H1 (cell line): ENCODE results near the gene HLA-E. TPM values are rescaled to one million over a fixed set of nuclear protein-coding genes. Genes with fewer than 3 reads are reported as not detected.
A peak's percentile ranks its signal among the peaks of the same experiment; 100 is the strongest.

ENCODE experiments used
- CTCF ChIA-PET: fragments of 300-600 bp; sonication (Branson Sonifier 250); formaldehyde crosslinking; loops from one replicate; lab custom pipeline; 2021; ENCODE audit not compliant: partially characterized antibody; lab: Charles Lee
- POLR2A ChIA-PET: fragments of 300-600 bp; sonication (Branson Sonifier 250); formaldehyde crosslinking; loops from one replicate; lab custom pipeline; 2021; ENCODE audit warnings: inconsistent platforms; ENCODE audit not compliant: partially characterized antibody; lab: Charles Lee
- DNase-seq, 2 experiments: peaks; one replicate each; pipeline versions ENCODE4 v3.0.0 to v3.0.0-alpha.2; 2010 to 2022; ENCODE audit warnings: low spot score in 2 of 2, low read depth in 1 of 2, mixed read lengths in 1 of 2
- FAIRE-seq: peaks from 2 replicates; lab custom pipeline; 2011; peaks lifted over from hg19 to GRCh38; lab: Jason Lieb, UNC
- H2AFZ ChIP-seq: 2 replicates; pipeline ENCODE4 v1.8.1; 2012; ENCODE audit warnings: low read length, inconsistent platforms
- H2AK5ac ChIP-seq: 2 replicates; pipeline ENCODE4 v1.6.1; 2013; ENCODE audit warnings: low read depth, low read length
- H2BK120ac ChIP-seq: replicated peaks from 2 replicates; pipeline ENCODE3; 2013; ENCODE audit warnings: low read depth, low read length, inconsistent platforms
- H2BK12ac ChIP-seq: 2 replicates; pipeline ENCODE4 v1.6.1; 2013; ENCODE audit warnings: low read depth, low read length
- H2BK15ac ChIP-seq: 2 replicates; pipeline ENCODE4 v1.6.1; 2013; ENCODE audit warnings: low read length
- H2BK20ac ChIP-seq: 2 replicates; pipeline ENCODE4 v1.6.1; 2013; ENCODE audit warnings: low read length
- H2BK5ac ChIP-seq: 2 replicates; pipeline ENCODE4 v1.6.1; 2013; ENCODE audit warnings: low read depth, low read length
- H3K14ac ChIP-seq: 2 replicates; pipeline ENCODE4 v1.6.1; 2013; ENCODE audit warnings: inconsistent platforms; ENCODE audit not compliant: insufficient read length
- H3K18ac ChIP-seq: 2 replicates; pipeline ENCODE4 v1.6.1; 2013; ENCODE audit warnings: low read length; ENCODE audit errors: extremely low read depth
- H3K23ac ChIP-seq: 2 replicates; pipeline ENCODE4 v1.6.1; 2013; ENCODE audit warnings: inconsistent platforms; ENCODE audit not compliant: insufficient read length
- H3K23me2 ChIP-seq: 2 replicates; pipeline ENCODE4 v1.6.1; 2013; ENCODE audit warnings: low read depth, low read length
- H3K27ac ChIP-seq: 2 replicates; pipeline ENCODE4 v1.6.1; 2011; ENCODE audit warnings: low read depth, low read length, inconsistent platforms
- H3K27me3 ChIP-seq, 4 experiments: replicated peaks in 1 of 4; 1 replicate in 1 of 4; 2 replicates in 3 of 4; pipeline versions ENCODE4 v1.6.1 to v1.8.1; 2011 to 2013; ENCODE audit warnings: low read length in 3 of 4, mild to moderate bottlenecking in 3 of 4, inconsistent platforms in 2 of 4, mixed read lengths in 2 of 4, moderate library complexity in 1 of 4; ENCODE audit not compliant: control insufficient read depth in 3 of 4, insufficient read depth in 3 of 4; ENCODE audit errors: extremely low read depth in 1 of 4
- H3K36me3 ChIP-seq, 4 experiments: 2 replicates each; pipeline versions ENCODE4 v1.6.1 to v1.8.1; 2011 to 2013; ENCODE audit warnings: mild to moderate bottlenecking in 4 of 4, low read length in 3 of 4, moderate library complexity in 2 of 4, control low read depth in 1 of 4, inconsistent platforms in 1 of 4; ENCODE audit not compliant: insufficient read depth in 4 of 4, control insufficient read depth in 2 of 4
- H3K4ac ChIP-seq: replicated peaks from 2 replicates; pipeline ENCODE3; 2013; ENCODE audit warnings: low read length, low read depth, mixed read lengths, inconsistent platforms; ENCODE audit not compliant: insufficient read length
- H3K4me1 ChIP-seq, 4 experiments: replicated peaks in 1 of 4; 1 replicate in 1 of 4; 2 replicates in 3 of 4; pipeline versions ENCODE4 v1.6.1 to v1.8.1; 2011 to 2013; ENCODE audit warnings: low read length in 3 of 4, inconsistent platforms in 2 of 4, mixed read lengths in 1 of 4; ENCODE audit not compliant: insufficient read depth in 4 of 4, control insufficient read depth in 3 of 4
- H3K4me2 ChIP-seq, 2 experiments: 2 replicates each; pipeline versions ENCODE4 v1.6.1 to v1.8.1; 2011 to 2013; ENCODE audit warnings: low read depth in 2 of 2, low read length in 2 of 2, control low read depth in 1 of 2, inconsistent platforms in 1 of 2, mild to moderate bottlenecking in 1 of 2; ENCODE audit not compliant: insufficient read depth in 1 of 2
- H3K4me3 ChIP-seq, 4 experiments: fragments of 200-600, 300-600 bp in 1 of 4; sonication (generic), shearing (Covaris generic), sonication (Bioruptor Twin) in 1 of 4; 2 replicates each; pipeline versions ENCODE4 v1.5.1 to v1.8.1; 2011 to 2016; ENCODE audit warnings: low read length in 4 of 4, low read depth in 3 of 4, control low read depth in 2 of 4, inconsistent platforms in 2 of 4, mild to moderate bottlenecking in 2 of 4, mixed read lengths in 1 of 4, moderate library complexity in 1 of 4; ENCODE audit not compliant: insufficient read depth in 2 of 4; ENCODE audit errors: extremely low read depth in 1 of 4
- H3K56ac ChIP-seq: replicated peaks from 2 replicates; pipeline ENCODE3; 2013; ENCODE audit warnings: low read depth, mild to moderate bottlenecking, mixed read lengths, low read length, inconsistent platforms; ENCODE audit not compliant: insufficient read length
- H3K79me1 ChIP-seq: 2 replicates; pipeline ENCODE4 v1.6.1; 2013; ENCODE audit warnings: low read depth, low read length, control low read depth
- H3K79me2 ChIP-seq, 2 experiments: 2 replicates each; pipeline versions ENCODE4 v1.6.1 to v1.8.1; 2012 to 2013; ENCODE audit warnings: low read length in 2 of 2, mild to moderate bottlenecking in 2 of 2, inconsistent platforms in 1 of 2; ENCODE audit not compliant: insufficient read depth in 2 of 2, control insufficient read depth in 1 of 2
- H3K9ac ChIP-seq, 4 experiments: replicated peaks in 1 of 4; 1 replicate in 1 of 4; 2 replicates in 3 of 4; pipeline versions ENCODE4 v1.6.1 to v1.8.1; 2011 to 2013; ENCODE audit warnings: low read depth in 3 of 4, low read length in 3 of 4, control low read depth in 2 of 4, mild to moderate bottlenecking in 2 of 4, moderate library complexity in 2 of 4, inconsistent platforms in 1 of 4; ENCODE audit errors: extremely low read depth in 1 of 4
- H3K9me3 ChIP-seq, 2 experiments: 2 replicates each; pipeline versions ENCODE4 v1.6.1 to v1.8.1; 2012 to 2013; ENCODE audit warnings: mild to moderate bottlenecking in 2 of 2, moderate library complexity in 2 of 2, control low read depth in 1 of 2, inconsistent platforms in 1 of 2, low read depth in 1 of 2, low read length in 1 of 2, mixed read lengths in 1 of 2; ENCODE audit not compliant: insufficient read depth in 2 of 2
- H4K20me1 ChIP-seq, 2 experiments: replicated peaks in 1 of 2; 2 replicates each; pipeline versions ENCODE3 to v1.8.1; 2011 to 2013; ENCODE audit warnings: inconsistent platforms in 2 of 2, low read length in 2 of 2, mild to moderate bottlenecking in 1 of 2; ENCODE audit not compliant: insufficient read depth in 2 of 2, control insufficient read depth in 1 of 2
- H4K5ac ChIP-seq: 2 replicates; pipeline ENCODE4 v1.6.1; 2013; ENCODE audit warnings: low read length, low read depth, mixed read lengths, inconsistent platforms; ENCODE audit not compliant: insufficient read length
- H4K8ac ChIP-seq: 2 replicates; pipeline ENCODE4 v1.8.0; 2013; ENCODE audit warnings: mild to moderate bottlenecking, moderate library complexity, low read length, inconsistent platforms; ENCODE audit not compliant: insufficient read depth; ENCODE audit errors: extremely low read depth
- H4K91ac ChIP-seq: replicated peaks from 2 replicates; pipeline ENCODE3; 2013; ENCODE audit warnings: low read length, mixed read lengths, inconsistent platforms; ENCODE audit not compliant: insufficient read length
- ASH2L ChIP-seq: fragments of 200-600, 300-600 bp; sonication (generic); IDR thresholded peaks from one replicate; pipeline ENCODE4 v1.7.1; 2017; ENCODE audit warnings: low read length
- BACH1 ChIP-seq: IDR thresholded peaks from 2 replicates; pipeline ENCODE4 v1.6.1; 2012; ENCODE audit warnings: low read length, improper control_type of control experiment
- EZH2 ChIP-seq: fragments of 200-600 bp; sonication (generic); IDR thresholded peaks from 2 replicates; pipeline ENCODE4 v1.7.1; 2012; ENCODE audit warnings: low read depth, mild to moderate bottlenecking, moderate library complexity, low read length, inconsistent platforms; ENCODE audit not compliant: severe bottlenecking
- HDAC2 ChIP-seq, 2 experiments: fragments of 300-600 bp in 1 of 2; sonication (generic) in 1 of 2; IDR thresholded peaks; 2 replicates each; pipeline ENCODE4 v1.6.1; 2011 to 2012; ENCODE audit warnings: low read depth in 2 of 2, low read length in 2 of 2, mild to moderate bottlenecking in 2 of 2, moderate library complexity in 2 of 2, borderline replicate concordance in 1 of 2, inconsistent platforms in 1 of 2
- PHF8 ChIP-seq: fragments of 200-600 bp; sonication (generic); conservative IDR thresholded peaks from 2 replicates; pipeline ENCODE4 v1.7.1; 2012; ENCODE audit warnings: low read depth, mild to moderate bottlenecking, inconsistent platforms, low read length, moderate library complexity
- POU5F1 ChIP-seq: IDR thresholded peaks from 2 replicates; pipeline ENCODE4 v1.6.1; 2011; ENCODE audit warnings: low read depth, mild to moderate bottlenecking, low read length, moderate library complexity
- RNF2 ChIP-seq: fragments of 200-900, 300-1000 bp; sonication (generic); IDR thresholded peaks from 2 replicates; pipeline ENCODE4 v1.7.1; 2016; ENCODE audit warnings: borderline replicate concordance, low read depth, mild to moderate bottlenecking, antibody characterized with exemption, low read length; ENCODE audit not compliant: poor library complexity, severe bottlenecking; ENCODE audit errors: missing control alignments
- SUZ12 ChIP-seq: fragments of 200-600 bp; sonication (generic); IDR thresholded peaks from 2 replicates; pipeline ENCODE4 v1.6.1; 2012; ENCODE audit warnings: mild to moderate bottlenecking, inconsistent platforms, low read length, moderate library complexity, mixed read lengths
- WGBS, 2 experiments: shearing (Covaris generic) in 1 of 2; methylation state at CpG; one replicate each; pipeline versions ENCODE4 v1.1.6 to v1.1.7; 2013 to 2015; ENCODE audit warnings: low lambda C conversion rate in 2 of 2, mixed read lengths in 2 of 2, inconsistent platforms in 1 of 2, low coverage in 1 of 2, missing lambda C conversion rate in 1 of 2; ENCODE audit not compliant: insufficient replicate concordance in 2 of 2, insufficient coverage in 1 of 2, insufficient read length in 1 of 2; ENCODE audit errors: extremely low coverage in 1 of 2, missing lambda C conversion rate in 1 of 2; 5-methylcytosine and 5-hydroxymethylcytosine counted together
- polyA plus RNA-seq, 7 experiments: library from polyadenylated mRNA; depleted of rRNA in 3 of 7; stranded (reverse) in 5 of 7; unstranded in 2 of 7; fragments of >200 nt in 5 of 7; fragments of 200-250 nt in 2 of 7; gene quantifications; 1 replicate in 5 of 7; 2 replicates in 1 of 7; 4 replicates in 1 of 7; pipeline versions ENCODE4 v1.2.1 to v1.2.3, GENCODE V29; 2011 to 2013; ENCODE audit warnings: missing spikeins in 2 of 7, mixed read lengths in 2 of 7
- total RNA-seq: library from RNA; stranded (reverse); fragmentation: NEBNext Ultra II Directional; extraction: Animal tissue kit (Norgen Biotek cat#: 25700); gene quantifications from 2 replicates; pipeline ENCODE4 v1.2.1, GENCODE V29; 2021

The HLA-E gene
- total and polyA plus RNA-seq, 2 of the 8 experiments (the other 6 are each of a cell fraction or from before 2014, with no cell fraction given): 20.2 to 28.0 TPM

DNA sequence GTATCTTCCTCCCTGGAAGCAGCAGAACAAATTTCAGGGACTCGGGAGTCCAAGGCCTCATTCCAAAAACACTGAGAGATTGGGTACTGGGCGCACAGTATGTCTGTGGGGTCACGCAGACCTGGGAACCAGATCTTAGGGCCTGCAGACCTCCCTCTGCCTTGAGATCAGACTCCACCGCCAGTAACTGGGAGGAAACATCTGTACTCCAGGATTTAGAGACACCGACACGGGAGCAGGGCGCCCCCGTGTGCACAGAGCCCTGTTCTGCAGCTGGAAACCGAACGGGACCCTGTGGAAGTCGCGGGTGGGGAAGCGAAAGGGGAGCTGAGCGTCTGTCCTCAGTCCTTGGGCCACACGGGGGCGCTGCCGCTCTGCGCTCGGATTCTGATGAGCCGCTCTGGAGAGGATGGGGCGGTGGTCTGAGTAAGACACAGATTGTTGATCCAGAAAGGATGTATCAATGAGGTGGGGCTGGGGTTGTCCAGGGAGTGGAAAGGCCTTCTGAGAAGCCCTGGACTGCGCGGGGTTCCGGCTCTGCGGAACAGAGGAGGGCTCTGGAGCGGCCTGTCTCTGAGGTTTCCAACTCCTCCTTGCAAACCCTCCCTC is 35.7 kb upstream of the HLA-E start:
- H3K9ac ChIP-seq: no peak overlapping the region
- no peak overlapping the region for H2BK120ac ChIP-seq
- no peak overlapping the region for H3K23ac ChIP-seq
- peak; percentile 84 to 99 for DNase-seq
- POLR2A ChIA-PET: interaction anchor here (1.5 kb wide), 2 partner anchors 11 to 240 kb away, joined by 3 to 5 read pairs; no protein-coding TSS in a partner anchor
- 0 out of 2 replicates have a peak overlapping the region, but pooled peaks have one; percentile 16 for H2AFZ ChIP-seq
- H2BK20ac ChIP-seq: no peak overlapping the region
- WGBS, 2 experiments: 11% methylated on average over 23 of the region's 26 CpGs; no CpG with 5 or more reads in 1 of the 2 experiments
- no peak overlapping the region for H2BK15ac ChIP-seq
- H3K79me1 ChIP-seq: no peaks in the 10 kb centered on the region
- H3K4ac ChIP-seq: no peak overlapping the region
- H4K20me1 ChIP-seq: no peaks in the 10 kb centered on the region
- H4K5ac ChIP-seq: no peak overlapping the region
- CTCF ChIA-PET: interaction anchor here (0.6 to 4.3 kb wide), 40 partner anchors 8 to 626 kb away, joined by 3 to 43 read pairs (median 4); no protein-coding TSS in a partner anchor
- H3K9me3 ChIP-seq: no peaks in the 10 kb centered on the region
- no peak overlapping the region for H3K4me3 ChIP-seq
- no peak overlapping the region for H3K27ac ChIP-seq
- H3K14ac ChIP-seq: no peak overlapping the region
- H4K91ac ChIP-seq: no peak overlapping the region
- H3K27me3 ChIP-seq: peaks cover 0 to 36% (median 23%) of the 10 kb centered on the region in 4 experiments; a peak in 6 of 7 replicates
- FAIRE-seq: peak; percentile 62
- H3K79me2 ChIP-seq: no peaks in the 10 kb centered on the region
- H3K23me2 ChIP-seq: no peaks in the 10 kb centered on the region
- H3K18ac ChIP-seq: no peak overlapping the region
- no peaks in the 10 kb centered on the region for H3K36me3 ChIP-seq
- H4K8ac ChIP-seq: peak overlapping the region; percentile 28; the same call in 1 of the 2 replicates
- H2BK12ac ChIP-seq: no peak overlapping the region
- H3K56ac ChIP-seq: no peak overlapping the region
- H3K4me2 ChIP-seq: no peak overlapping the region
- H2AK5ac ChIP-seq: no peak overlapping the region
- H2BK5ac ChIP-seq: no peak overlapping the region
- H3K4me1 ChIP-seq: peaks cover 0 to 3% (median under 1%) of the 10 kb centered on the region in 4 experiments; a peak in 3 of 7 replicates
- TF ChIP-seq POU5F1 (no peak), HDAC2 (IDR thresholded peaks at IDR 0.05; ENCODE audit: borderline replicate concordance in 1 of 2, low read depth in 2 of 2, low read length in 2 of 2) (peak; percentile 93 to 98), PHF8 (no peak), SUZ12 (peak; percentile 41; the same call in 1 of the 2 replicates), EZH2 (no peak), BACH1 (peak; percentile 93), ASH2L (no peak), RNF2 (no peak)
